Stimulated activated naive CD8-positive, alpha-beta T cell treated with anti-CD3 and anti-CD28 coated beads, Interleukin-15, amount 100 ng/mL, for 72 hours (primary cell): ENCODE results near the gene TBX3.
A peak's percentile ranks its signal among the peaks of the same experiment; 100 is the strongest.

ENCODE experiments used
- ATAC-seq: fragments of 150-1000 bp; cut with Tn5 transposase; 2 replicates; pipeline ENCODE4 v1.10.0; 2021; ENCODE audit warnings: mild to moderate bottlenecking, moderate library complexity
- DNase-seq, 2 donors: peaks; one replicate each; pipeline ENCODE4 v3.0.0; 2021 to 2022
- H3K27ac Mint-ChIP-seq, 2 donors: one replicate each; pipeline ENCODE4 v1.8.0; 2022; ENCODE audit warnings: mild to moderate bottlenecking in 2 of 2, mixed read lengths in 2 of 2, moderate library complexity in 2 of 2
- H3K27me3 Mint-ChIP-seq: one replicate; pipeline ENCODE4 v1.8.0; 2022; ENCODE audit warnings: mixed read lengths
- H3K4me1 Mint-ChIP-seq: one replicate; pipeline ENCODE4 v1.8.0; 2022; ENCODE audit warnings: mild to moderate bottlenecking, mixed read lengths
- H3K4me3 Mint-ChIP-seq, 2 donors: one replicate each; pipeline ENCODE4 v1.8.0; 2022; ENCODE audit warnings: mild to moderate bottlenecking in 2 of 2, mixed read lengths in 2 of 2, moderate library complexity in 1 of 2
- H3K9me3 Mint-ChIP-seq, 2 donors: one replicate each; pipeline ENCODE4 v1.8.0; 2022; ENCODE audit warnings: mixed read lengths in 2 of 2

TBX3 gene

GRCh38 chr12:114689075-114689994 is 5.4 kb upstream of the TBX3 start:
- peaks cover 4 to 13% of the 10 kb centered on the region in 2 donors for H3K9me3 Mint-ChIP-seq
- DNase-seq, result no peak
- no peak overlapping the region for H3K27ac Mint-ChIP-seq
- no peak overlapping the region for H3K4me3 Mint-ChIP-seq
- peaks cover 100% of the 10 kb centered on the region for H3K27me3 Mint-ChIP-seq
- no peak for ATAC-seq
- peaks cover 24% of the 10 kb centered on the region for H3K4me1 Mint-ChIP-seq

GRCh38 chr12:114688256-114688845 is 4.4 kb upstream of the TBX3 start:
- peaks cover 100% of the 10 kb centered on the region for H3K27me3 Mint-ChIP-seq
- H3K4me3 Mint-ChIP-seq, result no peak overlapping the region
- peaks cover 4 to 13% of the 10 kb centered on the region in 2 donors for H3K9me3 Mint-ChIP-seq
- ATAC-seq (no peak), DNase-seq (no peak)
- H3K4me1 Mint-ChIP-seq, result peaks cover 34% of the 10 kb centered on the region
- no peak overlapping the region for H3K27ac Mint-ChIP-seq

GRCh38 chr12:114687802-114688201 is 3.8 kb upstream of the TBX3 start:
- Mint-ChIP-seq H3K4me1 (peaks cover 39% of the 10 kb centered on the region), H3K27ac (no peak overlapping the region), H3K4me3 (no peak overlapping the region), H3K9me3 (peaks cover 4 to 13% of the 10 kb centered on the region in 2 donors), H3K27me3 (peaks cover 100% of the 10 kb centered on the region)
- DNase-seq (no peak), ATAC-seq (no peak)

- ATAC-seq (no peak), DNase-seq (no peak)
- H3K27me3 Mint-ChIP-seq, result peaks cover 100% of the 10 kb centered on the region
- peak overlapping the region in 1 of 2 donors; percentile 44 for H3K4me3 Mint-ChIP-seq
- H3K4me1 Mint-ChIP-seq, result peaks cover 46% of the 10 kb centered on the region
- H3K9me3 Mint-ChIP-seq, result peaks cover 4 to 13% of the 10 kb centered on the region in 2 donors
- no peak overlapping the region for H3K27ac Mint-ChIP-seq
These were observed 3.0 kb upstream of the TBX3 start for GRCh38 chr12:114686773-114687500.

- no peak overlapping the region for H3K27ac Mint-ChIP-seq
- ATAC-seq, result no peak
These were observed 2.4 kb upstream of the TBX3 start for GRCh38 chr12:114686426-114686772.

GRCh38 chr12:114685869-114686268 is 1.9 kb upstream of the TBX3 start:
- ATAC-seq (no peak), DNase-seq (no peak)
- Mint-ChIP-seq H3K4me1 (peaks cover 46% of the 10 kb centered on the region), H3K27ac (no peak overlapping the region), H3K4me3 (no peak overlapping the region), H3K9me3 (peaks cover 4 to 13% of the 10 kb centered on the region in 2 donors), H3K27me3 (peaks cover 100% of the 10 kb centered on the region)

More at GRCh38 chr12:114686426-114686772, 2.4 kb upstream of the TBX3 start:
- Mint-ChIP-seq H3K4me1 (peaks cover 46% of the 10 kb centered on the region), H3K27me3 (peaks cover 100% of the 10 kb centered on the region), H3K4me3 (no peak overlapping the region), H3K9me3 (peaks cover 4 to 13% of the 10 kb centered on the region in 2 donors)
- DNase-seq, result no peak

GRCh38 chr12:114685320-114685781 is 1.4 kb upstream of the TBX3 start:
- H3K4me3 Mint-ChIP-seq, result peak overlapping the region; percentile 31 to 54
- peaks cover 4 to 13% of the 10 kb centered on the region in 2 donors for H3K9me3 Mint-ChIP-seq
- no peak overlapping the region for H3K27ac Mint-ChIP-seq
- ATAC-seq (no peak), DNase-seq (no peak)
- peaks cover 100% of the 10 kb centered on the region for H3K27me3 Mint-ChIP-seq
- H3K4me1 Mint-ChIP-seq, result peaks cover 50% of the 10 kb centered on the region

- peaks cover 100% of the 10 kb centered on the region for H3K27me3 Mint-ChIP-seq
- H3K27ac Mint-ChIP-seq, result no peak overlapping the region
- H3K4me3 Mint-ChIP-seq, result peak overlapping the region; percentile 31 to 54
- ATAC-seq, result peak; percentile 26
- H3K9me3 Mint-ChIP-seq, result peaks cover 4 to 15% of the 10 kb centered on the region in 2 donors
- no peak for DNase-seq
- peaks cover 50% of the 10 kb centered on the region for H3K4me1 Mint-ChIP-seq
These were observed 897 bp upstream of the TBX3 start for GRCh38 chr12:114684870-114685273.

GRCh38 chr12:114683709-114684097 is 272 bp downstream of the TBX3 start:
- H3K27ac Mint-ChIP-seq, result no peak overlapping the region
- H3K4me3 Mint-ChIP-seq, result peak overlapping the region; percentile 78 to 88
- H3K27me3 Mint-ChIP-seq, result peaks cover 100% of the 10 kb centered on the region
- ATAC-seq (peak; percentile 11), DNase-seq (no peak)
- peaks cover 50% of the 10 kb centered on the region for H3K4me1 Mint-ChIP-seq
- H3K9me3 Mint-ChIP-seq, result peaks cover 4 to 22% of the 10 kb centered on the region in 2 donors

- ATAC-seq, result no peak
- peaks cover 100% of the 10 kb centered on the region for H3K27me3 Mint-ChIP-seq
- H3K4me1 Mint-ChIP-seq, result peaks cover 50% of the 10 kb centered on the region
- H3K9me3 Mint-ChIP-seq, result peaks cover 4 to 22% of the 10 kb centered on the region in 2 donors
- DNase-seq, result no peak
- no peak overlapping the region for H3K27ac Mint-ChIP-seq
- H3K4me3 Mint-ChIP-seq, result peak overlapping the region; percentile 78 to 88
These were observed 928 bp downstream of the TBX3 start for GRCh38 chr12:114682785-114683708.

- no peak overlapping the region for H3K27ac Mint-ChIP-seq
- peaks cover 100% of the 10 kb centered on the region for H3K27me3 Mint-ChIP-seq
- H3K9me3 Mint-ChIP-seq, result peaks cover 4 to 22% of the 10 kb centered on the region in 2 donors
- ATAC-seq (no peak), DNase-seq (no peak)
- H3K4me3 Mint-ChIP-seq, result peak overlapping the region in 1 of 2 donors; percentile 9
- peaks cover 50% of the 10 kb centered on the region for H3K4me1 Mint-ChIP-seq
These were observed 1.7 kb downstream of the TBX3 start for GRCh38 chr12:114682106-114682784.

GRCh38 chr12:114681116-114681871 is 2.7 kb downstream of the TBX3 start:
- DNase-seq (no peak), ATAC-seq (no peak)
- Mint-ChIP-seq H3K4me1 (peaks cover 40% of the 10 kb centered on the region), H3K27ac (no peak overlapping the region), H3K9me3 (peaks cover 4 to 14% of the 10 kb centered on the region in 2 donors), H3K27me3 (peaks cover 97% of the 10 kb centered on the region), H3K4me3 (no peak overlapping the region)

GRCh38 chr12:114680604-114681069 is 3.3 kb downstream of the TBX3 start:
- peaks cover 97% of the 10 kb centered on the region for H3K27me3 Mint-ChIP-seq
- DNase-seq (no peak), ATAC-seq (no peak)
- H3K27ac Mint-ChIP-seq, result no peak overlapping the region
- H3K9me3 Mint-ChIP-seq, result peaks cover 0 to 9% of the 10 kb centered on the region in 2 donors
- peaks cover 36% of the 10 kb centered on the region for H3K4me1 Mint-ChIP-seq
- no peak overlapping the region for H3K4me3 Mint-ChIP-seq
